GM21529 (cell line): ENCODE data around the gene UCHL3.

ENCODE experiments used
- ATAC-seq: cut with Tn5 transposase; IDR thresholded peaks from one replicate; pipeline ENCODE4 v1.9.1; 2021; ENCODE audit not compliant: unreplicated experiment

The UCHL3 gene

DNA sequence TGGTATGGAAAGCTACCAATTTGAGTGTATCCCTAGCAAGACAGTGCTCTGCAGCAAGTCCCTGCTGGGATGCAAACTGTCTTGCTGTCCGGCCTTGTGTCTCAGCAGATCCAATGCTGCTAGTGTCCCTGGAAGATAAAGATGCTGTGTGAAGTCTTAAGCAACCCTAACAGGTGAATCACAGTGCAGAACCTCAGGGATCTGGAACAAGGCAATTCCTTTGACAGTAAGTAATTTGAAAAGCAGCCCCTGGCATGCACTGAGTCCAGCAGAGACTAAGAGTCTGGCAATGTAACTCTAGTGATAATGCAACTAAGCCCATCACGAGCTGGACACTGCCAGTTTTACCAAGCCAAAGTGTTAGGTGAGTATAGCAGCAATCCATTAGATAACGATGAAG lies 1.7 kb upstream of the UCHL3 start:
- ATAC-seq, result no peak

DNA sequence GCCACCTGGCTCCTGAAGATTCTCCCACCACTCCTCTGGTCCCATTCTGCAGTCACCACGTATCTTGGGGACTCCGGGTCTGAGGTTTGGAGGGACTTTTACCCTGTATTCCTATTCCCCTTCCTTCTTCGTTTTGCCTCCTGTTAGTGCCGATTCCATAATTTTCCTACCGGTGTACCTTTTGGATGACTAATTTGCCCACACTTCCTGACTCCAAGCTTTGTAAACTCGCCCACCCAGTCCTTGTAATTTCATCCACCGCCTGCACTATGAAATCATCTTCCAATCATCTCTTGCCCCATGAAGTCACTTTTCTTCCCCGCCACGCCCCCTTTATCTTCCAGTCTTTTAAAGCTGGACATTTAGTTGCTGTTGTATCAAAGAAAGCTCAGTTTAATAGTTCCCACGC lies 572 bp downstream of the UCHL3 start:
- peak; percentile 11 for ATAC-seq

DNA sequence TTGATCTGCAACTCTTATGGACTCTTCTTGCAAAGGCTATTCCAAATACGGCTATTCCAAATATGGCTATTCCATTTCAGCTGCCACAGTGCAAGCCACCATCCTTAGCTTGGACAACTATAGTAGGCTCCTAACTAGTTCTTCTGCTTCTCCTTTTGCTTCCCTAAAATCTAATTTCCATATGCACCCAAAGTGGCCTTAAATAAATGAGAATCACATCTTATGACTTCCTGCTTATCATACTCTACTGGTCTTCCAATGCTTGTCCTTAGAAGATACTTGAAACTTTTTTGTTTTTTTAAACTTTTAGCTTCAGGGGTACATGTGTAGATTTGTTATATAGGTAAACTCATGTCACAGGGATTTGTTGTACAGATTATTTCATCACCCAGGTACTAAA lies 4.9 kb downstream of the UCHL3 start:
- no peak for ATAC-seq

DNA sequence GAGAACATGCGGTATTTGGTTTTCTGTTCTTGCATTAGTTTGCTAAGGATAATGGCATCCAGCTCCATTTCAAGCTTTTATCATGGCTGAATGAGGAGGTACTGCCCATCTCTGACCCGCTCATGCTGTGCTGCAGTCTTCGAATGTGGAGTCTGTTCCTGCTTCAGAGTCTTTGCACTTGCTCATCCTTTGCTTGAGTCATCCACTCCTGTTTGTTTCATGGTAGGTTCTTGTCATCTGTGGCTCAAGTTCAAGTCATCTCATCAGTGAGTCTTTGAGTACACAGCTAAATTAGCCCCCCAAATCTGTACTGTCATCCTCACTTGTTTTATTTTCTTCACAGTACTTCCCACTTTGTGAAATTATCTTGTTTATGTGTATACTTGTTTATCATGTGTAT lies 5.4 kb downstream of the UCHL3 start:
- ATAC-seq, result no peak

DNA sequence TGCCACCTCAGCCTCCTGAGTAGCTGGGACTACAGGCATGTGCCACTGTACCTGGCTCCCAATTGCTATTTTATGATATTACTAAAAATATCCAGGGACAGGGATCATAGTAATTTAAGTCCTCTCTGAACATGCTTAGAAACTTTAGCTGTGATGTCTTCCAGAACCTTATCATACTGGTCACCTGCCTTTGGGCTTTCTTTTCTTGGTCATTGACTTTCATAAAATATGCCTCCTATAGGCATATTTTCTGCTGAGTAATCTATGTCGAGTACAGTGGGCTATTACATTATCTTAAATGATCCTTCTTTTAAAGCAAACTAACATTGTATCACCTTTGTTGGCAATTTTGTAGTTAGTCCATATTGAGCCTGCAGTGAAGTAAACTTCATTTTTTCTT lies 6.2 kb downstream of the UCHL3 start:
- no peak for ATAC-seq

DNA sequence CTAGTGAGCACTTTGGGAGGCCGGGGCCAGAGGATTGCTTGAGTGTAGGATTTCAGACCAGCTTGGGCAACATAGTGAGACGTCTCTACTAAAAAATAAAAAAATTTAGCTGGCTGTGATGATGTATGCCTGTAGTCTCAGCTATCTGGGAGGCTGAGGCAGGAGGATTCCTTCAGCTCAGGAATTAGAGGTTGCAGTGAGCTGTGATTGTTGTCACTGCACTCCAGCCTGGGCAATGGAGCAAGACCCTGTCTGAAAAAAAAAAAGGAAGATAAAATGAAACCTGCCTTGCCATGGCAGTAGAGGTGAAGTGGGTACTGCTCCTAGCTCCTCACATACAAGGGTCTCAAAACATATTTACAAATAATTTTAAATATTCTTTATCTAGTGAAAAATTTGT lies 7.4 kb downstream of the UCHL3 start:
- ATAC-seq, result no peak

DNA sequence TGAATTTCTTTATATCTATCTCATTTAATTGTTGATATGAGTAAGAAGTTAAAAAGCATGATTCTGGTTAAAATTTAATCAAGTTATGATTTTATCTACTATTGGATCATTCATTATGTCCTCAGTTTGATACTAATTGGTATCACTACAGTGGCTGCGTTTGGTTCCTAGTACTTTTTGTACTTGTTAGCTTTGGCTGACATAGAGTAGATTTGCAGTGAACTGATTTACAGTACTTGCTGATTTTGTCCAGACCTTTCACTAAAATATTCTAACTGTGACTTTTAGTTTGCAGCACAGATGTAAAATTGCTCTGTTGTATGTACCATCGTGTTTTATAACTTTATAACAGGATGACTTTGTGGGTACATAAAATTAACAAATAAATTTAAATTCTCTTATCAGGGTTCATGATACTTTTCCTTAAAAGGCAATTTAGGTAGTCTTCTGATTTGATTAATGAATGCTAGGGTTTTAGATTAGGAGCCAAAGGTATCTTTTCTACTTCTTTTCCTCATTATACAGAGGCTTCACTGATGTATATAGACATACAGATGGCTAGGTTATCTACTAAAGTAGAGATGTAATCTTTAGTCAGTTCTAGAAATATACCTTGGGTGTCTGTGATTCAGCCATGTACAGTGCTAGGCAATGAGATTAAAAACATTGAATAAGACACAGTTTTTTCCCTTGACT lies 8.7 kb downstream of the UCHL3 start:
- ATAC-seq, result no peak

DNA sequence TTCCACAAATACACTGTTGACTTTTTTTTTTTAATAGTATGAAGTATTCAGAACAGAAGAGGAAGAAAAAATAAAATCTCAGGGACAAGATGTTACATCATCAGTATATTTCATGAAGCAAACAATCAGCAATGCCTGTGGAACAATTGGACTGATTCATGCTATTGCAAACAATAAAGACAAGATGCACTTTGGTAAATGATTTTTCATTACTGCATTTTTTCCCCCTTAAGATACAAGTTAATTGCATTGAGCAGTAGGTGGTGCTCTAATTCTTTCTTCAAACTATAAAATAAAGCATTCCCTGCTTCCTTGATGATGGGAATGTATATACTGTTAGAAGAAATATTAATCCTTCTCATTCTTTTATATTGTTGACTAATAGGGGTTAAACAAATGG lies 17.1 kb downstream of the UCHL3 start:
- no peak for ATAC-seq

DNA sequence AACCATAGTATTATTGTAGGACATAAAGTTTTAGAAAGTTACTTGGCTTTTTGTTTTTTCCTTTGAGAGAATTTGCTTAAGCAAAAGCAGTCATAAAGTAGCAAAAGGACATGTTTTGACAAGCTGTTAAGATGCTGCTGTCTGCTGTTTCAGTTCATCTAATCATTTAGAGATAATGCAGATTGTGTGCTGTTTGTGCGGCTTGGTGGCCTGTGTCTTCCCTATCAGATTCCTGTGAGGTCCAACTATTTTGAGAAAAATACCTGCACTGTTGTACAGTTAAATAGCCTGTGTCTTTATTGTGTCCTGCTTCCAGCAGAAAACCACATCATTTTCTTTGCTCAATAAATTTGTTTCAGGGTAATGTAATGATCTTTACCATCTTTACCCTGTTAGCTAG lies 20.0 kb downstream of the UCHL3 start:
- ATAC-seq, result no peak

DNA sequence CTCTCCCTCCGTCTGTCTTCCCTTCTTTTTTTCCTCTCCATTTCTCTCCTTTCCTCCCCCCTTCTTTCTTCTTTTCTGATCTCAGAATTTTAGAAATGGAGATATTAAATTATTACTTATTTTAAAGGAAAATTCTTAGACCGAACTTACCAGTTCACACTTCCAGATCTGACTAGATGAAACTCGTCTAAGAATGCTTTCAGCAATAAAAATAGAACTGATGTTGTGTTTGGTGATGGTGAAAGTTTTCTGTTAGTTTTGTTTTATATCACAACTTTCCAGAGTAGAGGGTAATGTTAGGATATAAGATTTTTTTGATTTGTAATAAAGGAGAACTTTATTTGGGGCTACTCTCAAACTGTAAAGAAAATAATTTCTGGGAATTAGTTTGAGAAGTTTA lies 29.9 kb downstream of the UCHL3 start:
- ATAC-seq, result peak; percentile 69

DNA sequence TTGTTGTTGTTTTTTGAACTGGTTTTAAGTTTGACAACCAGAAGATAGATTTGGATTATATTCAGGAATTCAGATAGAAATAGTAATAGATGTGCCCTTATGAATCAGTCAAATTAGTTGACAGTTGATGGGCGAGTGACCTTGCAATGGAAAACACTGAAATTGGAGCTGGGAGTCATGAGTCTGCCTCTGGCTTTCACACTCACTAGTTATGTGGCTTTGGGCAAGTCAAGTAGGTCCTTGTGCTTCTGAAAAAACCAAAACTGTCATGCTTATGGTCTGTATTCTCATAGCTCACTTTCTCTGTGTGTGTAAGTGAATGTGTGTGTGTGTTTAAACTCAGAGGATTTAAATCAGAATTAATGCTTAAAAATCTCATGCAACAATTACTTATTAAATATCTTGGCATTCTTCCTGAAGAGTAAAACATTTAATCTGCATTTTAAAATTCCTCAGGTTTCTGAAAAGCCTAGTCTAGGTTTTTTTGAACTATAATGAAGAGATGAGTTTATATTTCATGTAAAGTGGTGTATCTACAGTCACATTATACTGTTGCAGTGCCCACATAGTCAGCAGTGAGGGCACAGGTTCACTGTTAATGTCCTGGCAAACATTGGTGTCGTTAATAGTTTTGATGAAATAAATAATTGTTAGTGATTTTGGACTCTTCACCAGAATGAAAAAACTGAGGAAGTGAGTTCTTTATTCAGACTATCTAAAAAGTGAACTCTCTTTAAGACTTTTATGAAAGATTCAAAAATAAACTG lies 32.5 kb downstream of the UCHL3 start:
- no peak for ATAC-seq

DNA sequence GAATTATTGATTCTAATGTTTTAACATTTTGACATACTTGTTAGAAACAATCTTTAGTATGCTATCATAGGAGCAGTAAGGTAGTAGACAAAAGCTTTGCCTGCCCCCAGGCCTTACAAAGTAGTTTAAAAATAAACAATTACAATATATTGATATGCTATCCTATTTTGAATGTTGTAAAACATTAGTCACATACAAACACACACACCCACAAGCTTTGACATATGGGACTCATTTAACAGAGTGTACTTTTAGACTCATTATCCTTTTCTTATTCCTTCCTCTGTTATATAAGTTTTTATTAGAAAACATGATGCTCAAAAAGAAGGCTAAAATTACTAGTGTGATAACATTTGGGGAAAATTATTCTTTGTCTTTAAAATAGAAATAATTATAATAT lies 33.5 kb downstream of the UCHL3 start:
- ATAC-seq, result no peak

DNA sequence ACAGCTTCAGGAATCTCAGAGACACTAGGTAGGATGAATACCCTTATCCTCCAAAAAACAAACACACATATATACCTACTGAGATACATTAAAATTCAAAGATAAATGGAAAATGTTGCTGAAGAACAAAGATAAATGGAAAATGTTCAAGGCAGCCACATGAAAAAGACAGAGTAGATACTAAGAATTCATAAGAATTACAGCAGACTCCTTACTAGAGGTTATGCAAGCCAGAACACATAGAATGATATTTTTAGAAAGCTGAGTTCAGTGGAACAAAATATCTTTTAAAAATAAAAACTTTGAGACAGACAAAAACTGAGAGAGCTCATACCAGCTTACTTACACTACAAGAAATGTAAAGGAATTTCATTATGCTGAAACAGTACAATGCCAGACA lies 35.6 kb downstream of the UCHL3 start:
- ATAC-seq, result no peak

DNA sequence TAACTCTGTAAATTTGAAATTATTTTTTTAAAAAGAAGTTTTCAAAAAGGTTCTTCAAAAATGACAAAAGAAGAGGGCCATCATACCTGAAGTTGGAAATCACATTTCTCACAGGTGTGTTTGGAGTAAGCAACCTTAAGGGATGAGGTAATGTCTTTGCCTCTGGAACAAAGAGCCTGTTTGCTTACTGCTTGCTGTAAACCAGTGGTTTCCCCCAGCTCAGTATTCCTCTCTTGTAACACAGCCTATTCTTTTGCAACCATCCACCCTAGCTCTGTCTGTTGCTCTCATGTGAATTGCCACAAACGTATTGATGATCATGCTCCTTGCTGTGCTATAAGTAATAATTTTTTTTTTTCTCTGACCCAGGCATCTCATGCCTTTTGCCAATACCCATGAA lies 38.1 kb downstream of the UCHL3 start:
- ATAC-seq, result no peak

DNA sequence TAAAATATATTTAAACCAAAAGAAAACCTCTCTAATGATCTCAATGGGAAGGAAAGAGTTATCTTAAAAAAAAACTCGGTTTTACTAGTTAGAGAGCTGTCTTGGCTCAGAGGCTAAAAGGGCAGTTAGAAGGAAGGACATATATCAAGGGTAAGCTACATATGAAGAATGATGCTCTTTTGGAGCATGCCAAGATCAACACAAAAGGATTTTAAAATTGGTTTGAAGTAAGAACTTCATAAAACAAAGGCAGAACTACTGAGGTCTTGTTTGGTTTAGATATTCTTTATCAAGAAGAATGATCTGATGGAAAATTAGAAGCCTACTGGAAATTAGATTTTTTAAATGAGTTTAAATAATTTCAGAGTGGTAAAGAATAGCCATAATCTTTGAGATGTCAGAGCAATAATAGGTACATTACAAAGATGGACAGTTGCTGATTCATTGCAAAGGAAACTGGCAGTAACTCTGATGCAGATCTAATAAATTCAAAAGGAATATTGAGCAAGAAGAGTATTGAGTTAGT lies 47.1 kb downstream of the UCHL3 start:
- no peak for ATAC-seq

DNA sequence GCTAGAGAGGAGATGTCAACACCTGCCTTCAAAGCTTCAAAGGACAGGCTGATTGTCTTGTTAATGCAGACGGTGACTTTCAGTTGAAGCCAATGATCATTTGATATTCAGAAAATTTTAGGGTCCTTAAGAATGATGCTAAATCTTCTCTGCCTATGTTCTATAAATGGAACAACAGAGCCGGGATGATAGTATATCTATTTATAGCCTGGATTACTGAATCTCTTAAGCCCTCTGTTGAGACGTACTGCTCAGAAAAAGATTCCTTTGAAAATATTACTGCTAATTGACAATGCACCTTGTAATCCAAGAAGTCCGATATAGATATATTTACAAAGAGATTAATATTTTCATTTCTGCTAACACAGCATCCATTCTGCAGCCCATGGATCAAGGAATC lies 50.8 kb downstream of the UCHL3 start:
- ATAC-seq, result no peak

DNA sequence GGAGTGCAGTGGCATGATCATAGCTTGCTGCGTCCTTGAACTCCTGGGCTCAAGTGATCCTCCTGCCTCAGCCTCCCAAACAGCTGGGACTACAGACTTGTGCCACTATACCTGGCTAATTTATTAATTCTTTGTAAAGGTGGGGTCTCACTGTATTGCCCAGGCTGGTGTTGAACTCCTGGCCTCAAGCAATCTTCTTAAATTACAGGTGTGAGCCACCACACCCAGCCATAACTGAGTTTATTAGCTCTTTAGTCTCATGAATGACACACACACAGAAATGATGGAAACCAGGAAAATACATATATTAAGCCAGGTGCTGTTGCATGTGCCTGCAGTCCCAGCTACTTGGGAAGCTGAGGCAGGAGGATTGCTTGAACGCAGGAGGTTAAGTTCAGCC lies 53.4 kb downstream of the UCHL3 start:
- no peak for ATAC-seq

DNA sequence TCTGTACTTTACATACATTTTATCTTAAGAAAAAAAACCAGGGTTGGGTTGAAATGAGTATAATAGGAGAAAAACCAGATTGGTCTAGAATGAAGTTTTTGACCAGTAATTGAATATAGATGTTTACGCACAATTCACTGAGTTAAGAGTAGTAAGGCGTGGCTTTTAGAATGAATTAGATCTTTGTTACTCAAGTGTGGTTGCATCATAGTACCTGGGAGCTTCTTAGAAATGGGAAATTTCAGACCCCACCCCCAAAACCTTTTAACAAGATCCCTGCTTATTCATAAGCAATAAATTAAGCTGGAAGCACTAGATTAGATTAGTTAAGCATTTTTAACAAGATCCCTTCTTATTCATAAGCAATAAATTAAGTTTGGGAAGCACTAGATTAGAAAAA lies 57.9 kb downstream of the UCHL3 start:
- no peak for ATAC-seq

DNA sequence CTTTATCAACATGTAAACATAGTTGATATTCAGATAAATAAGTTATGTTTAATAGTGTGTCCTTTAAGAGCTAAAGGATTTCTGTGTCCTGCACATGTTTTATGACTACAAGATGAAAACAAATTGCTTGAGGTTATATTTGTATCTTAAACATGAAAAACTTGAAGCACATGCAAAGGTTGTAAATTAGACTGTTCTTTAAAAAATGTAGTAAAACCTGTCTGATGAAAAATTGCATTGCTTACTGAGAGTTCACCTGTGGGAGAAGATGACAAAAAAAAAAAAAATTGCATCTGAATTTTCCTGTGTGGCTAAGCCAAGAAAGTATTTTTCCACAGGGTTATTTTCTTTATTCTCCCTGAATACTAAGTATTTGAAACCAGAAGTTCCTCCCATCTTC lies 60.9 kb downstream of the UCHL3 start:
- no peak for ATAC-seq

DNA sequence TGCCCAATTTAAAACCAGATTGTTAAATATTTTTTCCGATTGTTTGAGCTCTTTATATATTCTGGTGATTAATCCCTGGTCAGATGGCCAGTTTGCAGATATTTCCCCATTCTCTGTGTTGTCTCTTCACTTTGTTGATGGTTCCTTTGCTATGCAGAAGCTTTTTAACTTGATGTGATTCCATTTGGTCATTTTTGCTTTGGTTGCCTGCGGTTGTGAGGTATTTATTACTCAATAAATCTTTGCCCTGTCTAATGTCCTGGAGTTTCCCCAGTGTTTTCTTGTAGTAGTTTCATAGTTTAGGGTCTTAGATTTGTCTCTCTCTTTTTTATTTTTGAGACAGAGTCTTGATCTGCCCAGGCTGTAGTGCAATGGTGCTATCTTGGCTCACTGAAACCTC lies 62.8 kb downstream of the UCHL3 start:
- no peak for ATAC-seq

DNA sequence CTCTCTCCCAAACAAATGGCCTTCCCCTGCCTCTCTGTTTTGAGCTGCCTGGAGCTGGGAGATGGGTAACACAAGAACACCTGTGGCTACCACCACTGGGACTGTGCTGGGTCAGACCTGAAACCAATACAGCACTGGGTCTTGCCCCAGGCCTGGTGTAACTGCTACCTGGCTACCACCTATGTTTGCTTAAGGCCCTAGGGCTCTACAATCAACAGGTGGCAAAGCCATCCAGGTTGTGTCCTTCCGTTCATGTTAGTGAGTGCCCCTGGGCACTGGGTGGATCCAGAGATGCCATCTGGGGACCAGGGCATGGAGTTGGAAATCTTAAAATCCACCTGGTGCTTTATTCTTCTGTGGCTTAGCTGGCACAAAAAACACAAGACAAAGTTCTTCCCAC lies 67.6 kb downstream of the UCHL3 start:
- no peak for ATAC-seq

DNA sequence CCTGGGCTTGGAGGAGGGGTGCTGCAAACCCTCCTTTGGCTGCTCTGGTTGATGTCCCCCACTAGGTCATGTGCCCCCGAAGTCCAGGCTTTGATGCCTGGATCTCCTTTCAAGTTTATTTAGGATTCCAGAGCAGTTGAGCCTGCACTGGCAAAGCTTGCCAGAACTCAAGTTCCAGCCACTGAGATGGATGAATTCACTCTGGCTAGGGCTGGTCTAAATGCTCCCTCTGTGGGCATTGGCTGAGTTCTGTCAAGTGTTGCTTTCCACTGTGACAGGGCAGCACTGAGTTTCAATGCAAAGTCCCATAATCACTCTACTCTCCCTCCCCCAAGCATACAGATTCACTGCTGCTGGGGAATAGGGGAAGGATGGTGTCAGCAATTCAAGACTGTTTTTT lies 68.7 kb downstream of the UCHL3 start:
- no peak for ATAC-seq

DNA sequence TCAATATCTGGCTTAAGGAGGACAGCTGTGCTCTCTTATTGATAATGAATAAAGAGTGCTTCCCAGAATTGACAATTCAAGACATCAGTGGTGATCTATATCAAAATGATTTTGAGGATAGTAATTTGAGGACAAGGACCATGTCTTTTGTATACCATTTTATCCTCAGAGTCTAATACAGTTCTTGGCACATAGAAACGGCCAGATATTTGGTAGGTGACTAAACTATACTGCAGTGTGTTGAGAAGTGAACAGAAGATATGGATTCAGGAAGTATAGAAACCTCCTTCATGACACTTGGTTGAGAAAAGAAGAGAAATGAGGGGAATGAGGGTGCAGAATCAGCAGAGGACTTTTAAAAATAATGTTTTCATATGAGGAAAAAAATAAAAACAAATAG lies 70.4 kb downstream of the UCHL3 start:
- no peak for ATAC-seq
